SK-N-SH treated with all-trans-retinoic acid at 6 μM for 48 hours (cell line): ENCODE measurements around the gene CASQ2.

ENCODE experiments used
- ATAC-seq: fragments of 200-7000 bp; cut with Tn5 transposase; 3 replicates; pipeline ENCODE4 v1.9.1; 2020; ENCODE audit warnings: mild to moderate bottlenecking, moderate library complexity
- BACH2 ChIP-seq: fragments of 250-450 bp; sonication (Bioruptor Pico); IDR thresholded peaks from 2 replicates; pipeline ENCODE4 v1.9.0; 2021; ENCODE audit warnings: mild to moderate bottlenecking, borderline replicate concordance
- CSDC2 ChIP-seq: fragments of 250-450 bp; sonication (Bioruptor Pico); IDR thresholded peaks from 2 replicates; pipeline ENCODE4 v1.5.0; 2020; ENCODE audit warnings: mild to moderate bottlenecking, moderate library complexity
- ISL1 ChIP-seq: fragments of 250-450 bp; sonication (Bioruptor Pico); IDR thresholded peaks from 2 replicates; pipeline ENCODE4 v2.1.2; 2022; ENCODE audit warnings: mild to moderate bottlenecking, moderate library complexity
- OSR1 ChIP-seq: fragments of 250-450 bp; sonication (Bioruptor Pico); IDR thresholded peaks from 2 replicates; pipeline ENCODE4 v1.8.0; 2022; ENCODE audit warnings: moderate library complexity, mild to moderate bottlenecking, inconsistent platforms
- RARB ChIP-seq: fragments of 250-450 bp; sonication (Bioruptor Pico); IDR thresholded peaks from 2 replicates; pipeline ENCODE4 v1.8.0; 2021; ENCODE audit warnings: mild to moderate bottlenecking, moderate library complexity
- TCF4 ChIP-seq: fragments of 250-450 bp; sonication (Bioruptor Pico); IDR thresholded peaks from 2 replicates; pipeline ENCODE4 v1.8.0; 2021; ENCODE audit warnings: mild to moderate bottlenecking, moderate library complexity, borderline replicate concordance
- TOX ChIP-seq: fragments of 250-450 bp; sonication (Bioruptor Pico); IDR thresholded peaks from 2 replicates; pipeline ENCODE4 v1.8.0; 2021; ENCODE audit warnings: mild to moderate bottlenecking, moderate library complexity, borderline replicate concordance
- ZC3H10 ChIP-seq: fragments of 250-450 bp; sonication (Bioruptor Pico); IDR thresholded peaks from 2 replicates; pipeline ENCODE4 v1.5.1; 2021; ENCODE audit warnings: mild to moderate bottlenecking, moderate library complexity
- ZFP3 ChIP-seq: fragments of 250-450 bp; sonication (Bioruptor Pico); IDR thresholded peaks from 2 replicates; pipeline ENCODE4 v1.5.0; 2020; ENCODE audit warnings: mild to moderate bottlenecking, moderate library complexity
- ZFP30 ChIP-seq: fragments of 450-650 bp; formaldehyde crosslinking; IDR thresholded peaks from 2 replicates; pipeline ENCODE4 v1.5.0; 2022; ENCODE audit warnings: mild to moderate bottlenecking, moderate library complexity
- ZNF565 ChIP-seq: fragments of 450-650 bp; formaldehyde crosslinking; conservative IDR thresholded peaks from 2 replicates; pipeline ENCODE4 v1.5.0; 2020; ENCODE audit warnings: low read depth, mild to moderate bottlenecking, moderate library complexity
- ZNF8 ChIP-seq: fragments of 450-650 bp; formaldehyde crosslinking; IDR thresholded peaks from 2 replicates; pipeline ENCODE4 v1.5.0; 2020; ENCODE audit warnings: mild to moderate bottlenecking, moderate library complexity
- TF ChIP-seq, protein P1 (sequence below): fragments of 250-450 bp; sonication (Bioruptor Pico); IDR thresholded peaks from 2 replicates; pipeline ENCODE4 v1.8.0; 2020; ENCODE audit warnings: mild to moderate bottlenecking, moderate library complexity, borderline replicate concordance
- TF ChIP-seq, protein P2 (sequence below): fragments of 250-450 bp; sonication (Bioruptor Pico); IDR thresholded peaks from 2 replicates; pipeline ENCODE4 v1.5.0; 2020; ENCODE audit warnings: mild to moderate bottlenecking, moderate library complexity
- TF ChIP-seq, protein P3 (sequence below): fragments of 250-450 bp; sonication (Bioruptor Pico); IDR thresholded peaks from 2 replicates; pipeline ENCODE4 v1.5.1; 2020; ENCODE audit warnings: low read depth, mild to moderate bottlenecking, moderate library complexity
- TF ChIP-seq, protein P4 (sequence below): fragments of 250-450 bp; sonication (Bioruptor Pico); IDR thresholded peaks from 2 replicates; pipeline ENCODE4 v1.5.1; 2021; ENCODE audit warnings: mild to moderate bottlenecking, moderate library complexity

CASQ2 gene

DNA sequence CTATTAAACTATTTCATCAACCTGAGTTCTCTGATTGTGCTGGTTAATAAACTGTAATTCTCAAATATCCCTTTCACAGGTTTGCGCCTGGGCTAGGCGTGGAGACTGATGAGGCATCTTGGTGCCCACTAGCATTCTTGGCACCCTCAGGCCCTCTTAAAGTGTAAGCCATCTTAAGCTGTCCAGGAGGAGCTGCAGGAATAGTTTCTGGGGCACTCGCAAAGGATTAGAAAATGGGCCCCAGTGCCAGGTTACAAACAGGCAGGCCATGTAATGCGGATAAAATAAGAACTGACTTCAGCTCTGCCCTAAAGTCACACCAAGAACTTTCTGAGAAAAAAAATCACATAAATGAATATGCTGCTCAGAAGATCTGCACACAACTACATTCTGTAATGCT, 1.1 kb downstream of the CASQ2 start:
- ATAC-seq: no peak
- TF ChIP-seq CSDC2 (CRISPR knock-in tag): no peak
- no peak for TF ChIP-seq ZFP3
- TF ChIP-seq ZNF8: no peak
- TF ChIP-seq, protein P1, sequence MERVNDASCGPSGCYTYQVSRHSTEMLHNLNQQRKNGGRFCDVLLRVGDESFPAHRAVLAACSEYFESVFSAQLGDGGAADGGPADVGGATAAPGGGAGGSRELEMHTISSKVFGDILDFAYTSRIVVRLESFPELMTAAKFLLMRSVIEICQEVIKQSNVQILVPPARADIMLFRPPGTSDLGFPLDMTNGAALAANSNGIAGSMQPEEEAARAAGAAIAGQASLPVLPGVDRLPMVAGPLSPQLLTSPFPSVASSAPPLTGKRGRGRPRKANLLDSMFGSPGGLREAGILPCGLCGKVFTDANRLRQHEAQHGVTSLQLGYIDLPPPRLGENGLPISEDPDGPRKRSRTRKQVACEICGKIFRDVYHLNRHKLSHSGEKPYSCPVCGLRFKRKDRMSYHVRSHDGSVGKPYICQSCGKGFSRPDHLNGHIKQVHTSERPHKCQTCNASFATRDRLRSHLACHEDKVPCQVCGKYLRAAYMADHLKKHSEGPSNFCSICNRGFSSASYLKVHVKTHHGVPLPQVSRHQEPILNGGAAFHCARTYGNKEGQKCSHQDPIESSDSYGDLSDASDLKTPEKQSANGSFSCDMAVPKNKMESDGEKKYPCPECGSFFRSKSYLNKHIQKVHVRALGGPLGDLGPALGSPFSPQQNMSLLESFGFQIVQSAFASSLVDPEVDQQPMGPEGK (CRISPR knock-in tag): no peak
- TF ChIP-seq, protein P2, sequence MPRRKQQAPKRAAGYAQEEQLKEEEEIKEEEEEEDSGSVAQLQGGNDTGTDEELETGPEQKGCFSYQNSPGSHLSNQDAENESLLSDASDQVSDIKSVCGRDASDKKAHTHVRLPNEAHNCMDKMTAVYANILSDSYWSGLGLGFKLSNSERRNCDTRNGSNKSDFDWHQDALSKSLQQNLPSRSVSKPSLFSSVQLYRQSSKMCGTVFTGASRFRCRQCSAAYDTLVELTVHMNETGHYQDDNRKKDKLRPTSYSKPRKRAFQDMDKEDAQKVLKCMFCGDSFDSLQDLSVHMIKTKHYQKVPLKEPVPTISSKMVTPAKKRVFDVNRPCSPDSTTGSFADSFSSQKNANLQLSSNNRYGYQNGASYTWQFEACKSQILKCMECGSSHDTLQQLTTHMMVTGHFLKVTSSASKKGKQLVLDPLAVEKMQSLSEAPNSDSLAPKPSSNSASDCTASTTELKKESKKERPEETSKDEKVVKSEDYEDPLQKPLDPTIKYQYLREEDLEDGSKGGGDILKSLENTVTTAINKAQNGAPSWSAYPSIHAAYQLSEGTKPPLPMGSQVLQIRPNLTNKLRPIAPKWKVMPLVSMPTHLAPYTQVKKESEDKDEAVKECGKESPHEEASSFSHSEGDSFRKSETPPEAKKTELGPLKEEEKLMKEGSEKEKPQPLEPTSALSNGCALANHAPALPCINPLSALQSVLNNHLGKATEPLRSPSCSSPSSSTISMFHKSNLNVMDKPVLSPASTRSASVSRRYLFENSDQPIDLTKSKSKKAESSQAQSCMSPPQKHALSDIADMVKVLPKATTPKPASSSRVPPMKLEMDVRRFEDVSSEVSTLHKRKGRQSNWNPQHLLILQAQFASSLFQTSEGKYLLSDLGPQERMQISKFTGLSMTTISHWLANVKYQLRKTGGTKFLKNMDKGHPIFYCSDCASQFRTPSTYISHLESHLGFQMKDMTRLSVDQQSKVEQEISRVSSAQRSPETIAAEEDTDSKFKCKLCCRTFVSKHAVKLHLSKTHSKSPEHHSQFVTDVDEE (CRISPR knock-in tag): no peak
- no peak for TF ChIP-seq ZNF565
- no peak for TF ChIP-seq TCF4 (CRISPR knock-in tag)
- TF ChIP-seq RARB (CRISPR knock-in tag): no peak
- no peak for TF ChIP-seq OSR1 (CRISPR knock-in tag)
- TF ChIP-seq, protein P3, sequence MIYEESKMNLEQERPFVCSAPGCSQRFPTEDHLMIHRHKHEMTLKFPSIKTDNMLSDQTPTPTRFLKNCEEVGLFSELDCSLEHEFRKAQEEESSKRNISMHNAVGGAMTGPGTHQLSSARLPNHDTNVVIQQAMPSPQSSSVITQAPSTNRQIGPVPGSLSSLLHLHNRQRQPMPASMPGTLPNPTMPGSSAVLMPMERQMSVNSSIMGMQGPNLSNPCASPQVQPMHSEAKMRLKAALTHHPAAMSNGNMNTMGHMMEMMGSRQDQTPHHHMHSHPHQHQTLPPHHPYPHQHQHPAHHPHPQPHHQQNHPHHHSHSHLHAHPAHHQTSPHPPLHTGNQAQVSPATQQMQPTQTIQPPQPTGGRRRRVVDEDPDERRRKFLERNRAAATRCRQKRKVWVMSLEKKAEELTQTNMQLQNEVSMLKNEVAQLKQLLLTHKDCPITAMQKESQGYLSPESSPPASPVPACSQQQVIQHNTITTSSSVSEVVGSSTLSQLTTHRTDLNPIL (CRISPR knock-in tag): no peak
- TF ChIP-seq TOX: no peak
- no peak for TF ChIP-seq ZC3H10 (CRISPR knock-in tag)
- no peak for TF ChIP-seq BACH2 (CRISPR knock-in tag)
- TF ChIP-seq, protein P4, sequence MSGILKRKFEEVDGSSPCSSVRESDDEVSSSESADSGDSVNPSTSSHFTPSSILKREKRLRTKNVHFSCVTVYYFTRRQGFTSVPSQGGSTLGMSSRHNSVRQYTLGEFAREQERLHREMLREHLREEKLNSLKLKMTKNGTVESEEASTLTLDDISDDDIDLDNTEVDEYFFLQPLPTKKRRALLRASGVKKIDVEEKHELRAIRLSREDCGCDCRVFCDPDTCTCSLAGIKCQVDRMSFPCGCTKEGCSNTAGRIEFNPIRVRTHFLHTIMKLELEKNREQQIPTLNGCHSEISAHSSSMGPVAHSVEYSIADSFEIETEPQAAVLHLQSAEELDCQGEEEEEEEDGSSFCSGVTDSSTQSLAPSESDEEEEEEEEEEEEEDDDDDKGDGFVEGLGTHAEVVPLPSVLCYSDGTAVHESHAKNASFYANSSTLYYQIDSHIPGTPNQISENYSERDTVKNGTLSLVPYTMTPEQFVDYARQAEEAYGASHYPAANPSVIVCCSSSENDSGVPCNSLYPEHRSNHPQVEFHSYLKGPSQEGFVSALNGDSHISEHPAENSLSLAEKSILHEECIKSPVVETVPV (CRISPR knock-in tag): no peak

DNA sequence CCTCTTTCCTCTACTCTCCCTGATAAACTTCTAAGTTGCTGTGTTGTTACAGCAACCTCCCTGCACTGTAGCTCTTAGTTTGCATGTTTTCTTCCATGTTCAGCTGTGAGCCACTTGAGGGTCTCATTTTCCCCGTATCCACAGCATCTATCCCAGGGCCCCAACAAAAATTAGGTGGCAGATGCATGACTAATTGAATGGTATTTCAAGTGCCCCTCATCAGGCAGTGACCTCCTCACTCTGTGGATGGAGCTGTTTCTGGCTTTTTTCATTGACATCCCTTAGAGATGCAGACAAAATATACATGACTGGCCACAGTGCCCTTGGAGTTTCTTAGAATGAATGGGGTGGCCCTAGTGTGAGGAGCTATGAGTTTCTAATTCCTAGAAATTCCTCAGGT, 3.4 kb downstream of the CASQ2 start:
- TF ChIP-seq ZNF8 (no peak), RARB (CRISPR knock-in tag) (no peak), OSR1 (CRISPR knock-in tag) (no peak), ZFP30 (no peak), TOX (no peak), BACH2 (CRISPR knock-in tag) (no peak), ISL1 (CRISPR knock-in tag) (no peak)
- TF ChIP-seq, protein P2 (CRISPR knock-in tag): no peak
- TF ChIP-seq, protein P4 (CRISPR knock-in tag): no peak
- TF ChIP-seq, protein P1 (CRISPR knock-in tag): no peak
- TF ChIP-seq, protein P3 (CRISPR knock-in tag): no peak
- ATAC-seq: no peak
